Measurements from ENCODE around the gene TECR. TPM values are rescaled to one million over a fixed set of nuclear protein-coding genes. Genes with fewer than 3 reads are reported as not detected.
"Not testable (repeated sequence)": the region's sequence is repeated elsewhere in the genome, so short reads cannot be mapped to it uniquely, and the experiment has no call there.

TECR gene
- total RNA-seq, 2 donors from 2014 or later: 116 to 118 TPM

GRCh38 chr19:14585187-14585586, 55.8 kb downstream of the TECR start:
- peak; percentile 56 to 77 for DNase-seq (ENCODE audit: low spot score in 2 of 2)
- not testable (repeated sequence) for H3K36me3 Mint-ChIP-seq, H3K9me3 Mint-ChIP-seq
- ATAC-seq: peak; percentile 90 to 97
- peak overlapping the region in 1 of 2 donors; percentile 18 for H3K27ac Mint-ChIP-seq

GRCh38 chr19:14589433-14589832, 60.0 kb downstream of the TECR start:
- not testable (repeated sequence) for H3K9me3 Mint-ChIP-seq; DNase-seq (ENCODE audit: low spot score in 2 of 2); H3K36me3 Mint-ChIP-seq
- H3K27ac Mint-ChIP-seq: peak overlapping the region in 1 of 2 donors; percentile 70
- peak; percentile 70 to 75 for ATAC-seq

GRCh38 chr19:14595558-14595957, 66.2 kb downstream of the TECR start:
- no peak overlapping the region for H3K27ac Mint-ChIP-seq
- DNase-seq (ENCODE audit: low spot score in 2 of 2) (no peak), ATAC-seq (no peak)
- H3K9me3 Mint-ChIP-seq: peaks cover 9 to 17% of the 10 kb centered on the region in 2 donors
- peaks cover 0 to 7% of the 10 kb centered on the region in 2 donors for H3K36me3 Mint-ChIP-seq

GRCh38 chr19:14599548-14600147, 70.3 kb downstream of the TECR start:
- Mint-ChIP-seq H3K36me3 (peaks cover 7 to 15% of the 10 kb centered on the region in 2 donors), H3K27ac (no peak overlapping the region), H3K9me3 (peaks cover 9 to 28% of the 10 kb centered on the region in 2 donors)
- ATAC-seq (no peak), DNase-seq (ENCODE audit: low spot score in 2 of 2) (no peak)

- peak; percentile 38 to 84 for ATAC-seq
- peaks cover 0 to 15% of the 10 kb centered on the region in 2 donors for H3K36me3 Mint-ChIP-seq
- no peak for DNase-seq (ENCODE audit: low spot score in 2 of 2)
These were observed 74.6 kb downstream of the TECR start for GRCh38 chr19:14603990-14604387.

GRCh38 chr19:14606627-14607026, 77.2 kb downstream of the TECR start:
- H3K9me3 Mint-ChIP-seq: peaks cover 0 to 10% of the 10 kb centered on the region in 2 donors
- ATAC-seq (no peak), DNase-seq (ENCODE audit: low spot score in 2 of 2) (no peak)
- peaks cover 0 to 15% of the 10 kb centered on the region in 2 donors for H3K36me3 Mint-ChIP-seq
- no peak overlapping the region for H3K27ac Mint-ChIP-seq

More at GRCh38 chr19:14603990-14604387, 74.6 kb downstream of the TECR start:
- peaks cover 0 to 13% of the 10 kb centered on the region in 2 donors for H3K9me3 Mint-ChIP-seq
- peak overlapping the region; percentile 72 to 79 for H3K27ac Mint-ChIP-seq

- H3K36me3 Mint-ChIP-seq: no peaks in the 10 kb centered on the region
- H3K27ac Mint-ChIP-seq: no peak overlapping the region
- DNase-seq (ENCODE audit: low spot score in 2 of 2) (no peak), ATAC-seq (no peak)
- H3K9me3 Mint-ChIP-seq: no peaks in the 10 kb centered on the region
These were observed 81.7 kb downstream of the TECR start for GRCh38 chr19:14611051-14611450.

GRCh38 chr19:14612242-14612641, 82.8 kb downstream of the TECR start:
- H3K36me3 Mint-ChIP-seq; H3K9me3 Mint-ChIP-seq; ATAC-seq; H3K27ac Mint-ChIP-seq; DNase-seq (ENCODE audit: low spot score in 2 of 2): not testable (repeated sequence)

- DNase-seq (ENCODE audit: low spot score in 2 of 2) (no peak), ATAC-seq (no peak)
- H3K36me3 Mint-ChIP-seq: no peaks in the 10 kb centered on the region
- no peak overlapping the region for H3K27ac Mint-ChIP-seq
- no peaks in the 10 kb centered on the region for H3K9me3 Mint-ChIP-seq
These were observed 83.3 kb downstream of the TECR start for GRCh38 chr19:14612657-14613056.

GRCh38 chr19:14613399-14614098, 84.2 kb downstream of the TECR start:
- not testable (repeated sequence) for H3K36me3 Mint-ChIP-seq; DNase-seq (ENCODE audit: low spot score in 2 of 2); H3K27ac Mint-ChIP-seq; ATAC-seq; H3K9me3 Mint-ChIP-seq

- ATAC-seq (no peak), DNase-seq (ENCODE audit: low spot score in 2 of 2) (no peak)
- H3K36me3 Mint-ChIP-seq: no peaks in the 10 kb centered on the region
- no peak overlapping the region for H3K27ac Mint-ChIP-seq
- no peaks in the 10 kb centered on the region for H3K9me3 Mint-ChIP-seq
These were observed 84.7 kb downstream of the TECR start for GRCh38 chr19:14614099-14614412.

Other genes with a start within 250 kb of the TECR start
- 100 to 1,000 TPM; 222 to 256 TPM for gene ADGRE5, start 148.2 kb upstream of the TECR start, total RNA-seq
- gene DDX39A, start 110.3 kb upstream of the TECR start, total RNA-seq: 100 to 1,000 TPM; 208 to 217 TPM
- gene PKN1, start 96.3 kb upstream of the TECR start, total RNA-seq: 100 to 1,000 TPM; 105 to 192 TPM
- under 1 TPM; 0.20 to 0.97 TPM for gene PTGER1, start 54.2 kb upstream of the TECR start, total RNA-seq
- gene GIPC1, start 33.5 kb upstream of the TECR start, total RNA-seq: 10 to 100 TPM; 24.8 to 33.3 TPM
- 100 to 1,000 TPM in 1 of 2 donors, 10 to 100 TPM in 1; 59.5 to 124 TPM for gene DNAJB1, start 11.2 kb upstream of the TECR start, total RNA-seq
- 100 to 1,000 TPM; 111 to 129 TPM for gene NDUFB7, start 42.5 kb downstream of the TECR start, total RNA-seq
- gene CLEC17A, start 53.5 kb downstream of the TECR start, total RNA-seq: under 1 TPM; 0.16 to 0.43 TPM
- gene ADGRE3, start 145.2 kb downstream of the TECR start, total RNA-seq: not detected
- 10 to 100 TPM; 12.1 to 49.7 TPM for gene ZNF333, start 160.5 kb downstream of the TECR start, total RNA-seq
- gene ADGRE2, start 249.0 kb downstream of the TECR start, total RNA-seq: 1 to 10 TPM; 1.2 to 4.7 TPM

Data from activated naive CD4-positive, alpha-beta T cell treated with anti-CD3 and anti-CD28 coated beads, Interleukin-2, amount 50 U/mL, for 72 hours (primary cell).